Measurements from ENCODE around the gene IFNG.
A peak's percentile ranks its signal among the peaks of the same experiment; 100 is the strongest.
"Not testable (repeated sequence)": the region's sequence is repeated elsewhere in the genome, so short reads cannot be mapped to it uniquely, and the experiment has no call there.

The IFNG gene

DNA sequence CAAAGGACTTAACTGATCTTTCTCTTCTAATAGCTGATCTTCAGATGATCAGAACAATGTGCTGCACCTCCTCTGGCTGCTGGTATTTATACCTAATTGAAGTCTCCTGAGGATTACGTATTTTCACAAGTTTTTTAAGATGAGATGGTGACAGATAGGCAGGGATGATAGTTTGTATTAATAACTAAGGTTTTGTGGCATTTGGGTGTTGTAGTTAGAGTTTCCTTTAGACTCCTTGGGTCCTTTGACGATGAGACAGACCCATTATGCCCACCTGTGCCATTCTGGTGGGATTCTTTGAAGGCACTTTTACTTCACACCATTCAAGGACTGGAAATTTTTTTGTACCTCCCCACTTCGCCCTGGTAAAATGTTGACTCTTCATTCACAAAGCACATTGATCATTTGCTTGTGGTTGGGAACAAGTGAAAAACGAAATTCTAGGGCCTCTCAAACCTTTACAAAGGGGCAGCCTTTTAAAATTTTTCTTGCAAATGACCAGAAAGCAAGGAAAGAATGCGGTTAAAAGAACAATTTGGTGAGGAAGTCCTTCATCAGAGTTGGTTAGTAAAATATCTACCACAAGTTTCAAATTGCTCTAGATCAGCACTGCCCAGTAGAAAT lies at the start of gene IFNG:
TSS of gene IFNG (minus strand) at position 60 of the 624 bp plus-strand sequence. CDS start 125 bp downstream, outside the sequence.
- no peak for DNase-seq (ENCODE audit: low read depth)

DNA sequence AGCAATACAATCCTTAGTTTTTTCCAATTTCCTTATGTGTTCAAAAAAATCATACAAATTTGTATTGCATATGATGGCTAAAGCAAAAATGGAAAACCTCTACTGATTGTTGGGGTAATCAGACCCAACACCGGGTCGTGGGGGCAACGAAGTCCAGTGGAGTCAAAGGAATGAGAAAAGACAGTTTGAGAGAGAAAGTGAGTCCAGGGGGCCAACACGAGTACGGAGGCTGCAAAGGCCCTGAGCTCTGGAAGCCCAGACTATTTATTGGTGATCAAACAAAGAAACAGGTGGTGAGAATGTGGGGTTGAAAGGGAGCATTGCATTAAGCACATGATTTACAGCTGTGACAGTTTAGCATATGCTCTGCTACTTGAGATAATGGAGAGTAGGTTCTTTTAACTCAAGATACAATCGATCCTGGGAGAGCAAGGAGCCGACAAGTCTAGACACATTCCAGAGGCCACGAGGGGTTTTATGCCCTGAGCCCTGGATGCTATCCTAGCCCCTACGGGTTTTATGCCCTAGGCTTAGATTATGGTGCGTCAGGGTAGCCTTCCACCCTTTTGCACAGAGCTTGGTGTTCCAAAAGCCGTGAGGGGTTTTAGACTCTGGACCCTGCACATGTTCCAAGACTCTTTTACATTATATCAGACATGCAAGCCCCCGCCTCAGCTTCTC lies 49.6 kb upstream of the IFNG start:
- DNase-seq (ENCODE audit: low read depth), result not testable (repeated sequence)

DNA sequence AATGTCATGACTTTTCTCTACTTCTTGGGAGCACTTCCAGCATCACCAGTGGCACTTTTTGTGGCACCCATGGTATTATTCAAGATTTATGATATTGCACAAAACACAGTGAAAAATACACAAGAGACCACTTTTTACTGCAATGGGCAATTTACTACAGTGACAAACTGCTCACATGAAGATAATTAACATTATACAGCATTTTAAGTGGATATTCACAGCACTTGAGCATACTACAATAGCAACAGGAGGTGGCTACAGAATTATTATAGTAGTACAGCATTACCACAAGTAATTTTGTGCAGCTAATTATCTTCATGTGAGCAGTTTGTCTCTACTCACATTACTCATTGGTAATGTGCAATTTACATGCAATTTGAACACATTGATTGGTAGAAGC lies 47.7 kb upstream of the IFNG start:
- DNase-seq (ENCODE audit: low read depth), result no peak

DNA sequence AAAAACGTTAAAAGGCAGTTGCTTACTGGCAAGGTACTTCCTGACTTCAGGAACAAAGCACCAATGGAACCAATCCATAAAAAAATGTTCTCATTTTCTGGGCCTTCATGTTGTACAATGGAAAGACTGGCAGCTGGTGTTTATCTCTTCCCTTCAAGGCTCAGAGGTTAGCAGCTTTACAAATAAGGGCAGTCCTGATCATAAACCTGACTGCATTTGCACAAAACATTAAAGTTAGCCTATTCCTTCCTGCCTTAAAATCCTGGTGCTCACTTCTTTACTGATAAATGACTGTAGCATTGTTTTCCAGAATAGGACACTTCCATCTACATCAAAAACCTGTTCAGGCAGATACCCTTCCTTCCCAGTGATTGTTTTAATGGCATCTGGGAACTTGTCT lies 46.9 kb upstream of the IFNG start:
- no peak for DNase-seq (ENCODE audit: low read depth)

DNA sequence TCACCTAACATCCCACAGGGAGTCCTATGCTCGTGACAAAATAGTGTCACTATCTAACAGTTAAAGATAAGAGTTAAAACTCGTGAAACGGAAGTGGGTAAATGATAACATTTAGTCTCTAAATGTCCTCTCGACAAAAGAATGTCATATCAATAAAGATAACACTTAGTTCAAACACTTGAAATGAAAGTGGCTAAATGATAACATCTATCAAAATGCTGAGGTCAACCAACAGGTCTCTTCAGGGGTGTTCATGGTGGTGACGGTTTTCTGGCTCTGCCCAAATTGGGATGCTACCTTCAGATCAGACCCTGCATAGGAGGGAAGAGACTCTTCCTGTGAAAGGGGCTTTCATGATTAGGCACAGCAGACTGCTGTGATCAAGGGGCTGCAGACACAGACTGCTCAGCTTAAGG lies 43.9 kb upstream of the IFNG start:
- no peak for DNase-seq (ENCODE audit: low read depth)

DNA sequence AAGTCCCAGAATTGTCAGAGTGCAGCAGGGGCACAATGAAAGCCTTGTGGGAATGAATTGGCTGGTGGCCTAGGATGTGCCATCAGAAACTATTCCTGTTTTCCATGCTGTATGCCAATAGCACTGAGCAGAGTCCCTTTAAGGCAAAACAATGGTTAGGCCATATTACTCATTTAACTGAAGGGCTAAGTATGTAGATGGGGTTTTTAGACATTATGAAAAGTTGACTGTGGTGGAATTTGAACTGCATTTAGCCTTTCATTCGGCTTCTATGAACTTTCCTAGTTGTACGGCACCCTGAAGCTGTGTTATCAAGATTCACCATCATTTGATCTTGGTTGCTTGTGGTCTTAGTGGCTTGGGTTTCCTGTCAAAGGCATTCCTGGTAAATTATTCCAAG lies 41.3 kb upstream of the IFNG start:
- DNase-seq (ENCODE audit: low read depth), result peak; percentile 69

DNA sequence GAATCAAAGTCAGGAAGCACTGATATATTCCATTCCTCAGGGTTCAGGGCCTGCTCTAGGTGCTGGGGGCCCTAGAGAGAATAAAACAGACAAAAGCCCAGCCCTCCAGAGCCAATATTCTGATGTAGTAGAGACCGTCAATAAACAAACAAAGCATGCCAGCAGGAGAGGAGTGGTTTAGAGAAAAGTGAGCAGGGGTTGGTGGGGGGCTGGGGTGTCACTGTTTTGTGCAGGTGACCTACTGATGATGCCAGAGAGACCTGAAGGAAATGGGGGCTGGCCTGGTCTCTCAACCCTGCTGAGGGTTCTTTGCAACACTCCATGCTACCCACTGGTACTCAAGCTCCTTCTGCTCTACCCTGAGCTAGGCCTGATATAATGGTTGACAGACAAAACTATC lies 39.6 kb upstream of the IFNG start:
- DNase-seq (ENCODE audit: low read depth), result no peak

DNA sequence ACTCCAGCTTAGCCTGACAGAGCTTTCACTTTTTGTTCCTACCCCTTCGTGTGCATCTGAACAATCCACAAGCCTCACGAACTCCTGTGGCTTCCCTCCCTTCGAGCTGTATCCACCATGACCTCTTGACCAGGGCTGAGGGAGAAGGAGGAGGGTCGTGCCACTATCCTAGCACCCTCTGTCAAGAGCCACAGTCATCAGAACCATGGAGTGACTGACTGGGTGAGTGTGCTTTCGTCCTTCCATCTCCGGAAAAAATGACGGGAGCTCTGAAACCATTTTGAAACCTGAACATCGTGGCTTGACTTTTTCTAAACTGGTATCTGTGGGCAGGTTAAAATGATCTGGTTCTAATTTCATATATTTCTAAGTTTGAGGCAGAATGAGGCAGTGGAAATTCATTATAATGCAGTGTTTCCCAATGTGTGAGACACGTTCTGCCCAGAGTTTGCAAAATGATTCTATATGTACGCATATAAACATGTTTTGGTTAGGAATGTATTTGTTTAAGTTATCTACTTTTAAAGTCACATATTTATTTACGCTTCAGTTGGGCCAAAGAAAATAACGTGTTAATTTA lies 39.1 kb upstream of the IFNG start:
- DNase-seq (ENCODE audit: low read depth), result no peak

DNA sequence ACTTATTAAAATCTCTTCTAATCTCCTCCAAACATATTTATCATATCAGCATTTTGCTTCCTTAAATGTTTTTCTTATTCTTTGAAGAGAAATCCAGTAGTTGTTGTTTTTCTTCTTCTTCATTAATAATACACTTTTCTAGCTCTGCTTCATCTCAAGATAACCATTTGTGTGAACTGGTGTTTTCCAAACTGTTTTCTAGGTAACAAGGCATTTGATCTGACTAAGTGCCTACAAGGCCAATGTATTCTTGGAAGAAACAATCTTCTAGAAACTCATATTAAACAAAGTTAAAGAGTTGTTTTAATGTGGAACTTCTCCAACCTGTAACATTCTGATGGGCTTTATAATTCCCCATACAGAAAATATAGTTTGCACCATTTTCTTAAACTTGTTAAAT lies 30.8 kb upstream of the IFNG start:
- DNase-seq (ENCODE audit: low read depth), result no peak

DNA sequence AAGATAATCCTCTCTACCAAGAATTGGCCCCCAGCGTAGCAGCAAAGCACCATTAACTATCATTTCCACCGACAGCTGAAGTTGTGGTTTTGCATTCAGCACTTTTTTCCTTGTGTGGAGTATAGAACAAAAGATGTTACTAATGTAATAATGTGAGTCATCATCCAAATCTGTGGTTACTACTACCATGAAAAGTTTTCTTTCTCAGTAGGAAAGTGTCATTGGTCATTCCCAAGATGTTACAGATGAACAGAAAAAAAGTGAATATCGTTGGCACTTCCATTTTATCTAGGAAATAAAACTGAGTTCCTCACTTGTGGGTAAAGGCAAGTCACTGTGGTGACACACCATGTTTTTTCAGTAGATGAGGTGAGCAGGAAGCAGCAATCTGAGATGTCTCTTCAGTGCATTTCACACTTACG lies 30.3 kb upstream of the IFNG start:
- DNase-seq (ENCODE audit: low read depth), result peak; percentile 79

DNA sequence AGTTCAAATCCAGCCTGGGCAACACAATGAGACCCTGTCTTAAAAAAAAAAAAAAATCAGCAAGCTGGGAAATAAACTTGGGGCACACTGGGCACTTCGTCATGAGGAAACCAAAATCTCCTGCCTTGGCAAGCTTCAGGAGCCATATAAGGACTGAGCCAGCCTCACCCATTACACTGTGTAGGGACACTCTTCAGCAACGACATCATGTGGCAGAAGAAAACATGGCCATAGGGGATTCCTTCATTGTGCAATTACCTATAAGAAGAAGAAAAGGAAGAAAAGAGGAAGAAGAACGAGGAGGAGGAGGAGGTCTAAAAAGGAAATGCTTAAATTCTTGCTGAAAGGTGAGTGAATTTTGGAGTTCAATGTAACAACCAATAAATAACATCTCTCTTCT lies 26.1 kb upstream of the IFNG start:
- DNase-seq (ENCODE audit: low read depth), result no peak

DNA sequence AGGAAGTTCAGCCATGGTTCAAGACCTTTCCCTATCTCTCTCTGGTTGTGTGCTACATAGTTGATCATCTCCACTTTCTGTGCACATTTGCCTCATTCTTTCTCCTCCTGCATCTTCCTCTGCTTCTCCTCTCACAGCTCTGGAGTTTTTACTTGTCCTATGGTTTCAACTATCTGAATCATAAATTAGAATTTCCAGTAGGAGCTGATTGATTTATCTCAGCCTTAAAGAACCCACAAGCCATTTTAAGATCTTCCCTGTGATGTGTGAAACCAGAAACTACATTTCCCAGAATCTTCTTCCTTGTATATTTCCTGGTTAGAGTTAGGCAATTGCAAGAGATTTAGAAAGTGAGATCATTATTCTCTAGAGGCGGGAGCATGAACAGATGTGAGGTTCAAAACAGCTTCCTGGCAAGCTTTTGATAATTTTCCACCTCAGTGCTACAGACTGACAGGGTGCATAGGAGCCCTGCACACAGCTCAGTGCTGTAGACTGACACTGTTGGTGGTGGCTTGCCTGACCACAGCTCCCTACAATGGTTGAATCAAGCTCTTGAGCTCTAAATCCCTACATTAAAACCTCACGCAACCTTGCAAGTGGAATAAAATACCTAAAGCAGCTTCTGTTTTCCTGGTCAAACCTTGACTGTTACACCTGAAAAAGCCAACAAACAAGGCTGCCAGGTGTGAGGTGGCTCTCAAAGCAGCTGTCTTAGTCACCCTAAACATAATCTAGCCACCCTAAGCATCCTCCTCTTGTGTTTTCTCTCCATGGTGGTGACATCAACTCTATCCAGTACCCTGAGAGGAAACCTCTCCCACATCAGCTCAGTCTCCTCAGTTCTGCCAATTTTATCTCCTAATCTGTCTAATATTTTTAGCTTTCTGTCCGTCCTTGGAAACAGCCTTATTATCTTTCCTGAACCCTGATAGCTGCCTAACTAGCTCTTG lies 21.5 kb upstream of the IFNG start:
- DNase-seq (ENCODE audit: low read depth), result no peak

DNA sequence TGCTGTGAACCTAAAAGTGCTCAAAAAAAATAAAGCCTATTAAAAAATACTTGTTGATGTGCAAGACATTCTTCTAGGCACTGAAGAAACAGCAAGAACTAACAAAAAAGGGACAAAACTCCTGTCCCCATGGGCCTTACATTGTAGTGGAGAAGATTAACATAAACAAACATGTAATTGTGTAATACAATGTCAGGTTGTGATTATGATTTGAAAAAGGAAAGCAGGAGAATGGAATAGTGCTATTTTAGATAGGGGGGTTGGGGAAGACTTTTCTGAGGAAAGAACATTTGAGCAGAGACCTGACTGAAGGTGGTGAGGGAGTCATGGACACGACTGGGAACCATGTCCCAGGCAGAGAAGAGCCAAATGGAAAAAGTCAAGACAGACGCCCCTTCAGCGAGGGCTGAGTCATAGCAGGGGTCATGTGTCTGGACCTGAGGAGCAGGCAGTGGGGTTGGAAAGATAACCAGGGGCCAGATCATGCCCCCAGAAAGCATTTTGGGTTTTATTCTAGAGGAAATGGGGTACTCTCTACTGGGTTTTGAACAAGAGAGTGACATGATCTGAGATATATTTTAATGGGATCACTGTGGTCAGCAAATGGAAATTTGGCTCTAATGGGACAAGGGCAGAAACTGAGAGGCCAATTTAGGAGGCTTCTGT lies 19.4 kb upstream of the IFNG start:
- no peak for DNase-seq (ENCODE audit: low read depth)

DNA sequence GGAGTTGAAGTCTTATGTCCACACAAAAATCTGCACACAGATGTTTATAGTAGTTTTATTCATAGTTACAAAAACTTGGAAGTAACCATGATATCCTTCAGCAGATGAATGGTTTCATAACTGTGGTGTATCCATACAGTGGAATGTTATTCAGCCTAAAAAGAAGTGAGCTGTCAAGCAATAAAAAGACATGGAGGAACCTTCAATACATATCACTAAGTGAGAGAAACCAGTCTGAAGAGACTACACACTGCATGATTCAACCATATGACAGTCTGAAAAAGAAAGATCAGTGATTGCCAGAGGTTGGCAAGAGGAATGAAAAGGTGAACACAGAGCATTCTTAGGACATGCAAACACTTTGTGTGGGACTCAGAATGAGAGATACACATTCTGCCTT lies 18.6 kb upstream of the IFNG start:
- DNase-seq (ENCODE audit: low read depth), result no peak

DNA sequence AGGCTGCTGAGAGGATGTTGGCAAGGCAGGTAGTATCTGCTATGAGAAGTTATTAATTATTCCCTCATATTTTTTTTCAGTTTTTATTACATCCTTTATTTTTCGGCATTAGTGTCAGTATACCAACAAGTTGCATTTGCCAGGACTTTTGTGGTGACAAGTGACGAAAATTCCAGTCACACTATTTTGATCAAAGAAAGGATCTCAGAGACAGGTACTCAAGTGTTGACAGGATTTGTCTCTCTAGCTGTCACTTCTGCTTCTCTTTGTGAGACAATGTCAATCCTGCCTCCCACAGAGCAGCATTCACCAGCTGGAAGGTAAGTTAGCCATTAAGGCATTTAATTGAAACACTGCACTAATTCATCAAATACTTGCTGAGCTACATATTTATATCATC lies 18.0 kb upstream of the IFNG start:
- no peak for DNase-seq (ENCODE audit: low read depth)

DNA sequence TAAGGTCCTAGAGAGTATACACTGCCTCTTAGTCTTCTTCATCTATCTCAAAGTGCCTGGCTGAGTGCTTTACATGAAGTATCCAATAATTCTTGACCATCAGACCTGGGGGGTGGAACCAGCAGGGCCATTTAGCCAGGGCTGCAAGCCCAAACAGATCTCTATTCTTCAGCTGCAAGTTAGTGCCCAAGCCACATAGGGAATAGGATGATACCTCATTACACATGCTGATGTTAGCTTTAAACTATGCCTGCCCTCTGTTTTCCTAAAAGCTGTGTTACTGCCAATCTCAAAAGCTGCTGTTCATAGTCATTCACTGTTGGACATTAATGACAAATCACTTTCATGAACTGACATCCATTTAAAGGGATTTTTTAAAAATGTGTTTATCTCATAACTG lies 16.7 kb upstream of the IFNG start:
- DNase-seq (ENCODE audit: low read depth), result no peak

DNA sequence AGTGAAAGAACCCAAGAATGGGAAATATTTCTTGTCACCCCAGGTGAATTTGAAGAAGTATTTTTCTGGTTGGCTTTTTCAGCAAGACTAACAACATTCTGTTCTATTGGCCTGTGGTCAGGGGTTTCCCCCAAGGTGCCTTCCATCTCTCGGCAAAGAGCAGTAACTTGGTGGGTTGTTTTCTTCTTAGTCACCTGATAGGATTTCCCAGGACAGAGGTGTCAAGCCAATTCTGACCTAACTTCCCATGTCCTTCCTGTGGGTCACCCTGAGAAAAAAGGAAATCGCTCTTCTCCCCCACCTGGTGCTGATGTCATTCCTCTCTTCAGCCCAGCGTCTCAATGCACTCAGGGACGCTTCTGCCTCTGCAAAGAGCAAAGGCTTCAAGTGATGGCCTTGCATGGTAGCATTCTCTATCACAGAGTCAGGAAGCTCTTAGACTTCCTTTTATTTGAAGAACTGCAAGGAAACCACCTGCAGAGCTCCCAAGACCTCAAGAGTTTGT lies 16.1 kb upstream of the IFNG start:
- peak; percentile 3 for DNase-seq (ENCODE audit: low read depth)

DNA sequence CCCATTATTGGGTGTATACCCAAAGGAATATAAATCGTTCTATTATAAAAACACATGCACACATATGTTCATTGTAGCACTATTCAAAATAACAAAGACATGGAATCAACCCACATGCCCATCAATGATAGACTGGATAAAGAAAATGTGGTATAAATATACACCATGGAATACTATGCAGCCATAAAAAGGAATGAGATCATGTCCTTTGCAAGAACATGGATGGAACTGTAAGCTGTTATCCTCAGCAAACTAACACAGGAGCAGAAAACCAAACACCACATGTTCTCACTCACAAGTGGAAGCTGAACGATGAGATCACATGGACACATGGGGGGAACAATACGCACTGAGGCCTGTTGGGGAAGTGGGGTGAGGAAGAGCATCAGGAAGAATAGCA lies 15.2 kb upstream of the IFNG start:
- not testable (repeated sequence) for DNase-seq (ENCODE audit: low read depth)

DNA sequence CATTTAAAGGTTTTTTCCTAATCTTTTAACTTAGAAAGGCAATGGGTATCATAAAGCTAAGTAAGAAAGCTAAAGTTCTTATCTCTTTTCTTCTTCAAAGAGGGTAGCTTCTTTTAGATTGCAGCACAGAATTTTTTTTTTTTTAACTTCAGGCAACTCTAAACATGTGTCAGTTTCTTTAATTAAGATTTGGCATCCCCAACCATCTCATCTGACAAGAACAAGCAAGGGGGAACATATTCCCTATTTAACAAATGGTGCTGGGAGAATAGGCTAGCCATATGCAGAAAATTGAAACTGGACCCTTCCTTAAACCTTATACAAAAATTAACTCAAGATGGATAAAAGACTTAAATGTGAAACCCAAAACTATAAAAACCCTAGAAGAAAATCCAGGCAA lies 14.3 kb upstream of the IFNG start:
- DNase-seq (ENCODE audit: low read depth), result no peak

DNA sequence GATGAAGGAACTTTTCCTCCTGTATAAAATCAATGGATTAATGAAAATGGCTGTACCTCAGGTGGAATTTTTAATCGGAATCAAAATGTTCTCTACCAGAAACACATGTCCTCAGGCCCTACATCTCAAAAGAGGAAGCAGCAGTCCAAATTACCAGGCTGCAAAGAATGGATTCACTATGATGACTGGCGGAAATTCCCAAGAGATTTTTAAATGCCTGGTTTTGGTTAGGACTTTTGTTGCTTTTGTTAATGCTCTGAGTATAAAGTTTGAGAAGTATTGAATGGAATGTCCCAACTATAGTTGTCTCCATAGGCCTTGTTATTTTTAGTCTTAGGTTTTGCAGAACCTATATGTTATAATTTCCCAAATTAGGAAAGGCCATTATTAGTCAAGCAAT lies 11.2 kb upstream of the IFNG start:
- no peak for DNase-seq (ENCODE audit: low read depth)

DNA sequence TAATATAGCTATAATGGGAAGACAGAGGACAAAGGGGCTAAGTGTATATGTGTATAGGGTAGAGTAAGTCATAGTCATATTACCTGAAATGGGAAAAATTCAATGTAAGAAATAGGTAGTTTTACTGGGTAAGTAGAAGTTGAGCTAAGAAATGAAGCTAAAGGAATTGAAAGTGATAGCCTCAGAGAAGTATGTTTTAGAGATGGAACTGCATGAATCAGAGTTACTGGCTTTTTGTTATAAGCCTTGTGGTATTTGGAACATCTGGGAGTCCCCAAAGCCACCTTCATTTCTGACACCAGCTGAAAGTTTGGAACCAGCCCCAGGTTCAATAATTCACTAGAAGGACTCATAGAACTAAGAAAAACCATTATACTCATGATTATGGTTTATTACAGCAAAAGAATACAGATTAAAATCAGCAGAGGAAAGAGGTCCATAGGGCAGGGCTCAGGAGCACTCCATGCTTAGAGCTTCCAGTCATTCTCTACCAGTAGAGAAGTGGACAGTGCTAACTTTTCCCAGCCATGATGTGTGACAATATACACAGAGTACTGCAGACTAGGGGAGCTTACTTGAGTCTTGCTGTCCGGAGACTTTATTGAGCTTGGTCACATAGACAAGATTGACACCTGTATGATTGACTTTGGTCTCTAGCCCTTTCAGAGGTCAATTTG lies 9.8 kb upstream of the IFNG start:
- DNase-seq (ENCODE audit: low read depth), result no peak
